ENCODE measurements around the gene PTPRM. TPM values are rescaled to one million over a fixed set of nuclear protein-coding genes. Genes with fewer than 3 reads are reported as not detected.

PTPRM gene
- total RNA-seq, 2 experiments from 2014 or later = 2.1 to 3.0 TPM

DNA sequence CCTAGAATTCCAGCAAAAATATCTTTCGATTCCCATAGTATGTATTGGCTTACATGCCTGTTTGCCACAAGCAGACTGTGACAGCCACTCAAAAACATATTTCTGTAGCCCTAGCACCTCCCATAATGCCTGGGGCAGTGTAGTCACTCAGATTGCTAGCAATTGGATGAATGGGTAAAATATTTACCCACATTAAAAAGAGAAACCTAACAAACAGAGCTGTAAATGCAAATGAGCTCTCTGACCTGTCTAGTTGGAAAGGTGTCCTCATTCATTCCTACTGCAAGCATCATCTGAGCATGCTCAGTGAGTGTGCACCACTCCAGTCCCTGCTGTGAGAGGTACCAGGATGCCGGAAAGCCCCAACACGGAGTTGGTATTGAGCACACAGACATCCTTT is 808.1 kb downstream of the PTPRM start:
- Mint-ChIP-seq H3K4me3 (no peak overlapping the region), H3K27me3 (no peaks in the 10 kb centered on the region), H3K27ac (no peak overlapping the region), H3K4me1 (ENCODE audit: low read depth) (no peaks in the 10 kb centered on the region), H3K9me3 (no peaks in the 10 kb centered on the region), H3K36me3 (ENCODE audit: low read depth) (no peaks in the 10 kb centered on the region)
- POLR2A ChIA-PET = no interaction called here
- intact Hi-C loops (cut with micrococcal nuclease) = no loop called here
- ATAC-seq = no peak
- CTCF ChIA-PET = interaction anchor here (1.7 kb wide), 1 partner anchor 14 kb away, joined by 5 read pairs; no protein-coding TSS in a partner anchor
- TF ChIP-seq, protein P1, sequence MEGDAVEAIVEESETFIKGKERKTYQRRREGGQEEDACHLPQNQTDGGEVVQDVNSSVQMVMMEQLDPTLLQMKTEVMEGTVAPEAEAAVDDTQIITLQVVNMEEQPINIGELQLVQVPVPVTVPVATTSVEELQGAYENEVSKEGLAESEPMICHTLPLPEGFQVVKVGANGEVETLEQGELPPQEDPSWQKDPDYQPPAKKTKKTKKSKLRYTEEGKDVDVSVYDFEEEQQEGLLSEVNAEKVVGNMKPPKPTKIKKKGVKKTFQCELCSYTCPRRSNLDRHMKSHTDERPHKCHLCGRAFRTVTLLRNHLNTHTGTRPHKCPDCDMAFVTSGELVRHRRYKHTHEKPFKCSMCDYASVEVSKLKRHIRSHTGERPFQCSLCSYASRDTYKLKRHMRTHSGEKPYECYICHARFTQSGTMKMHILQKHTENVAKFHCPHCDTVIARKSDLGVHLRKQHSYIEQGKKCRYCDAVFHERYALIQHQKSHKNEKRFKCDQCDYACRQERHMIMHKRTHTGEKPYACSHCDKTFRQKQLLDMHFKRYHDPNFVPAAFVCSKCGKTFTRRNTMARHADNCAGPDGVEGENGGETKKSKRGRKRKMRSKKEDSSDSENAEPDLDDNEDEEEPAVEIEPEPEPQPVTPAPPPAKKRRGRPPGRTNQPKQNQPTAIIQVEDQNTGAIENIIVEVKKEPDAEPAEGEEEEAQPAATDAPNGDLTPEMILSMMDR (IDR thresholded peaks at IDR 0.05) = no peak
- DNase-seq = no peak

DNA sequence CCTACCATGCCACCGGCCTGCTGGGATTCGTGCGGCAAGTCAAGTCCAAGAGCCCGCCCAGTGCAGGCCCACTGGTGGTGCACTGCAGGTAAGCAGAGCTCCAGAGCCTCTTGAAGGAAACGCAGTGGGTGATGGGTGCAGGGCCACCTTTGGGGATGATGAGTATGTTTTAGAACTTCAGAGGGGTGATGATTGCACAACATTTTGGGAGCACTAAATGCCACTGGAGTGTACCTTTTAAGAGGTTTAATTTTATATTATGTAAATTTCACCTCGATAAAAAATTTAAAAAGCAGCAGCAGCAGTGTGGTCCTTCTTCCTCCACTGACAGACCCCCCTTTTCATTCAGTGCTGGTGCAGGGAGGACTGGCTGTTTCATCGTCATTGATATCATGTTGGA is 809.0 kb downstream of the PTPRM start:
- H3K4me3 Mint-ChIP-seq = no peak overlapping the region
- intact Hi-C loops (cut with micrococcal nuclease) = no loop called here
- H3K27me3 Mint-ChIP-seq = no peaks in the 10 kb centered on the region
- DNase-seq = no peak
- no peaks in the 10 kb centered on the region for H3K4me1 Mint-ChIP-seq (ENCODE audit: low read depth)
- no peaks in the 10 kb centered on the region for H3K36me3 Mint-ChIP-seq (ENCODE audit: low read depth)
- POLR2A ChIA-PET = no interaction called here
- no peaks in the 10 kb centered on the region for H3K9me3 Mint-ChIP-seq
- no peak overlapping the region for H3K27ac Mint-ChIP-seq
- CTCF ChIA-PET = no interaction called here
- no peak for ATAC-seq
- TF ChIP-seq, protein P1 (IDR thresholded peaks at IDR 0.05) = no peak

DNA sequence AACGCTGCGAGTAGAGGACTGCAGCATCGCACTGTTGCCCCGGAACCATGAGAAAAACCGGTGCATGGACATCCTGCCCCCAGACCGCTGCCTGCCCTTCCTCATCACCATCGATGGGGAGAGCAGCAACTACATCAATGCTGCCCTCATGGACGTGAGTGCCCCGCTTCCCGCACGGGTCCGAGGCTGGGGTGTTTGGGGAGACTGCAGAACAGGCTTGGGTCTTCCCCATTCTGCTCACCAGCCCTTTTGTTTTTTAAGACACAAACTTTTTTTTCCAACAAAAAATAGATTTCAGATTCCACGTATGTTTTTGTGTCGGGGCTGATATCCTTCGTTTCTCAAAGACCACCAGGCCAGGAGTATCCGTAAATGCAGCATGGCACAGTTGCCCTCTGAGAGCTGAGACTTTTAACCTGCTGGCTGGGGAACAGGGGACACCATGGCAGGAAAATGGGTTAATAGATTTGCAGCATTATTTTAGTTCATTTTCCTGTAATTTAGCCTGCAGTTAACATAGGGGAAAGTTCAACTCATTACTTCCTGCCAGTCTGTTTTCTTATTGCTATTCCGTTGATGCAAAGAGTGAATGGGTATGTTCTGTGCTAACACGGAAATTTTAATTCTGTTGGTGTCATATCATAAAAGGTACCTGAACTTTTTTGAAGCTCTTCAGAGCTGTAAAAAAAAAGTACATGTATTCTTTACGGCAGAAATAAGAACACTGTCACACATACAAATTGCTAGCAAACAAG is 812.2 kb downstream of the PTPRM start:
- Mint-ChIP-seq H3K4me1 (ENCODE audit: low read depth) (no peaks in the 10 kb centered on the region), H3K27me3 (no peaks in the 10 kb centered on the region), H3K36me3 (ENCODE audit: low read depth) (no peaks in the 10 kb centered on the region), H3K27ac (no peak overlapping the region), H3K9me3 (no peaks in the 10 kb centered on the region), H3K4me3 (no peak overlapping the region)
- intact Hi-C loops (cut with micrococcal nuclease) = no loop called here
- ChIA-PET CTCF (no interaction called here), POLR2A (interaction anchor here (0.6 kb wide), 1 partner anchor 938 kb away, joined by 4 read pairs; no protein-coding TSS in a partner anchor)
- DNase-seq = no peak
- TF ChIP-seq, protein P1 (IDR thresholded peaks at IDR 0.05) = no peak
- ATAC-seq = no peak

DNA sequence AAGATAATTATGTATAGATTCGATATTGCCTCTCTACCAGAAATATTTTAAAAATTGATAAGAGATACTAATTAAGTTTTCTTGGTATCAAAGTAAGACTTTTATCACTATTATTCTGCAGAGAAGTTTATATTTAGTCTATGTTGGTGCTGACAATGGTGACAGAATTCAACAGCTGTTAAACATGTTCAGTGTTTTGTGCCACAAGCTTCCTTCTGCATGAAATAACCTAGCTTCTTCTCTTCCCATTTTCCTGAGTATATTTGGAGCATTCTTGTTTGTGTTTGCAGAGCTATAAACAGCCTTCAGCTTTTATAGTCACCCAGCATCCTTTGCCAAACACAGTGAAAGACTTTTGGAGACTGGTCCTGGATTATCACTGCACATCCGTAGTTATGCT is 812.9 kb downstream of the PTPRM start:
- CTCF ChIA-PET = no interaction called here
- TF ChIP-seq, protein P1 (IDR thresholded peaks at IDR 0.05) = no peak
- H3K36me3 Mint-ChIP-seq (ENCODE audit: low read depth) = no peaks in the 10 kb centered on the region
- H3K4me1 Mint-ChIP-seq (ENCODE audit: low read depth) = no peaks in the 10 kb centered on the region
- no peak overlapping the region for H3K4me3 Mint-ChIP-seq
- DNase-seq (no peak), ATAC-seq (no peak)
- intact Hi-C loops (cut with micrococcal nuclease) = no loop called here
- H3K27ac Mint-ChIP-seq = no peak overlapping the region
- POLR2A ChIA-PET = interaction anchor here (0.6 kb wide), 1 partner anchor 939 kb away, joined by 4 read pairs; no protein-coding TSS in a partner anchor
- no peaks in the 10 kb centered on the region for H3K9me3 Mint-ChIP-seq
- H3K27me3 Mint-ChIP-seq = no peaks in the 10 kb centered on the region

DNA sequence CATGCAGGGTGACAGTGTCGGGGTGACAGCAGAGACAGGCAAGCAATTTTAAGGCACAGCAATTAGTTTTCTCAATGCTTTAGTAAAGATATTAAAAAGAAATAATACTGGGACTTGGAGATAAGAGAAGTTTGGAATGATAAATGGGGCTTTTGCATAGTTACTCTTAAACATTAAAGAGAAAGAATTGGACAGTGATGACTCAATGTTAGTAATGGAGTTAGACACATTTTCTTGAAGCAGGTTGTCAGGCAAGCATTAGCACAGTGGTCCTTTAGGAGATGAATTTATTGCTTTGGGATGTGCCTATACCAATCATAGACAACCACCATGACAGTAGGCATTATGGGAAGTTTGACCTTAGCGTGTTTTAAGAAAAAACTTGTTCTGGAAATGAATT is 813.8 kb downstream of the PTPRM start:
- Mint-ChIP-seq H3K9me3 (no peaks in the 10 kb centered on the region), H3K36me3 (ENCODE audit: low read depth) (no peaks in the 10 kb centered on the region)
- ATAC-seq = no peak

More for the DNA sequence above, 813.8 kb downstream of the PTPRM start:
- CTCF ChIA-PET = no interaction called here
- TF ChIP-seq, protein P1 (IDR thresholded peaks at IDR 0.05) = no peak
- H3K27me3 Mint-ChIP-seq = no peaks in the 10 kb centered on the region
- H3K4me3 Mint-ChIP-seq = no peak overlapping the region
- POLR2A ChIA-PET = no interaction called here
- H3K4me1 Mint-ChIP-seq (ENCODE audit: low read depth) = no peaks in the 10 kb centered on the region
- intact Hi-C loops (cut with micrococcal nuclease) = no loop called here
- no peak overlapping the region for H3K27ac Mint-ChIP-seq
- DNase-seq = no peak

Measured in activated CD8-positive, alpha-beta T cell treated with anti-CD3 and anti-CD28 coated beads for 36 hours (primary cell).